NCI-H2196 treated with DMSO at 0.1 percent for 48 hours (cell line): Measurements from ENCODE around the gene DUSP10.

Experiments
- DNase-seq: peaks from one replicate; lab custom pipeline; 2025; ENCODE audit not compliant: unreplicated experiment; lab: John Stamatoyannopoulos, UW

Gene DUSP10

DNA sequence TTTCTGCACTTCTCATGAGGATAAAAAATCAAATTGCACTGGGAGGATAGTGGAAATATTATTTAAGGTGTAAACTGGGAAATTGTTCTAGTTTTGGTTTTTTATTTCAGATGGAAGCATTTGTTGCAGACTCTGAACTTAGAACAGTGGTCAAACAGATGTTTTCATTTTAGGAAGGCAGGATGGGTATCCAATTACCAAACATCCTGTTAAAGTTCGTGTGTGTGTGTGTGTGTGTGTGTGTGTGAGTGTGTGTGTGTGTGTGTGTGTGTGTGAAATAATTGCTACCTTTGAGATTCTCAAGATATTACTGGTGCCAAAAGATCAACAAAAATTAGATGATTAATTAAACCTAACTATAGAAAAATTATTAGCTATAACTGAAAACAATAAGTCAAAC lies 24.3 kb upstream of the DUSP10 start:
- no peak for DNase-seq

DNA sequence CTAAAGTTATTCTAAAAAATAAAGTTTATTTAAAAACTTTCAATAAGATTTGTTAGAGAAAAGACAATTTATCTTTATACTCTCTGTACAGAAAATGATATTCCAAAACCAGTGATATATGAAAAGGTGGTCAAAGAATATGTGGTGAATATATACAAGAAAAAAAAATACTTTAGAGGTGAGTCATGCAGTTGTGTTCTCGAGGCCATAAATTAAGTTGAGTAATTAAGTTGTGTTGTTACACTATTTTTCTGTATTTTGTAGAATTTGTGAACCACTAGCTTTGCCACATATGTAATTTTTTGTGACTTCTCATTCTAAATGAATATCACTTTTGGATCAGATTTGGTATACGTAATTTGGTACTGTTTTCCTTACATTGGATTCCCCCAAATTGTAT lies 23.6 kb upstream of the DUSP10 start:
- no peak for DNase-seq

DNA sequence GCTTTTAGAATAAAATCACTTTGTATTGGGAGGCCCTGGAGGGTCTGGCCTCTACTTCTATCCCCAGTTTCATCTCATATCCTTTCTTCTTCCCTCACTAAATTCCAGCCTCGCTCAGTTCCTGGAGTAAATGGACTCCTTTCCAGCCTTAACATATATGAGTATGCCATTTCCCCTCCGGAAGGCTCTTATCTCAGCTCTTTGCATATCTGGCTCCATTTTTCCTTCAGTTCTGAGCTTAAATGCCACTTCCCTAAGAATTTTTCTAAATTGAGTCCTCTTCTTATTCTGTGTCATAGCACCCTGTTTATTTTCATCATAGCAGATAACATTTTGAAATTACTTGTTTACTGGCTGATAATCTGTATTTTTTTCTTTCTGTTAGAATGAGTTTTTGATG lies 20.2 kb upstream of the DUSP10 start:
- DNase-seq: no peak

DNA sequence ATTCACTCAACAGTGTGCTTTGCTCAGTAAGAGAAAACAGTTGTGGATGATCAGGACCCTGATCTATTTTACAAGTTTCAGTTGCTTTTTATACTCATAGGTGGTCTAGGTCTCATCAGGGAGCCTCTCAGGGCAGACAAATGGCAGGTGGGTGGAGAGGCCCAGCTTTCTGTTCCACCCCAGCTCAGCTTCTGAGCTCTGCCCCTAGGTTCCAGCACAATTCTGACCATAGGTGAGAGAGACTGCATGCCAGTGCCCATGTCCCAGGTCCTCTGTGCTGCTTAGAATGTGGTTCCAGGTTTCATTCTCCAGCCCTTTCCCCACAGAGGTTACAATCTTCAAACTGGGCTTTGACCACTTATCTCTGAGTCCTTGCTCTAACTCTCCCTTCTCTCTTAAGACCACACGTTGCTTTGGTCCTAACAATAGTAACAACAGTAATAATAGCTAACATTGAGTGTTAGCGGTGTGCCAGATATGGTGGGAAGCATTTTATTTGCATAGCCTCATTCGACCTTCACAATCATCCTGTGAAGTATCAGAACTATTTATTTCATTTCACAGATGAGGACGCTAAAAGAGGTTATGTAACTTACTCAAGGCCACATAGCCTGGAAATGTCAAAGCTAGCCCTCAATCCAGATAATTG lies 19.6 kb upstream of the DUSP10 start:
- DNase-seq: no peak

DNA sequence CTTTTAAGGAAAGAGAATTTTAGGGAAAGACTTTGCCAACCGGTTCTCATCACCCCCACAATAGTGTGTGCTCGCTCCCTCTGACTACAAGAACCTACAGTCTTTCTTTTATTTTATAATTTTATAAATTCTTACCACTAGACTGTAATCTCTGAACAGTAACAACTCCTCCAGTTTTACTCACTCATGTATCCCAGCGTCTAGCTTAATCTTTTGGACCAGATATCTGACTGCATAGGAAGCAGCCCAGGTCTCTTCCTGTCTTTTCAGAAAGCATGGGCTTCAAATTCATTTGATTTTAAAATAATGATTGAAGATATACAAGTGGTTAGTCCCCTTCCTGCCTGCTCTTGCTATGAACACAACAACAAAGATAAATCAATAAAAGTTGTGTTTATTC lies 19.0 kb upstream of the DUSP10 start:
- DNase-seq: no peak

DNA sequence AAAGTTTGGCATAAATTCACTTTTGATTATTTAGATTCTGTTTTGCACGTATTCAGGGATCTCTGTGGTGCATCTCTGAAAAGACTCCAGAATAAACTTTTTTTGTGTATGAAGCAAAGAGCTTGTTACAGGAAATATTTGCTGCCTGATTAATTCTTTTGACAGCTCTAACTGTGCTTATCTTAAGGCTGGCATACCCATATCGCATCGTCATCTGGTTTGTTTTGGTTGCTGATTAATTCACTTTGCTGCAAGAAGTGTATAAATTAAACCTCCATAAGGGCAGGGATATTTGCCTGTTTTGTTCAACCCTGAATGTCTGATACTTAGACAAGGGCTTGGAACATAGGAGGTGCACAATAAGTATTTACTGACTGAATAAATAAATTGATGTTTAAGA lies 17.5 kb upstream of the DUSP10 start:
- no peak for DNase-seq

DNA sequence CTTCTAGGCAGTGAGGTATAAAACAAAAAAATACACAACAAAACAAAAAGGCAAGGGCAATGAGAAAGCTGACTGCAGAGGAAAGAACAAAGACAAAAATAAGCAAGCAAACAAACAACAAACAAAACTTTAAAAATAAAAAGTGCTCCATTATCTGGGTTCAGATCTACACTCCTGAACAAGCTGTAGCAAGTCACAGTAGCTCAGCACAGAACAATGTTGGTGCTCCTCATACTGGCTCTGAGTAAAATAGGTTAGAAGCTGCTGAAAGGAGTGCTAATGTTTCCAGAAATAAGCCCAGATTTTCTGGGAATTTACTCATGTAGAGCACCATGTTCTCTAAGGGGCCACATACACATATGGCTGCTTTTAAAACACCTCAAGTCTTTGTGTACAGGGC lies 16.6 kb upstream of the DUSP10 start:
- no peak for DNase-seq

DNA sequence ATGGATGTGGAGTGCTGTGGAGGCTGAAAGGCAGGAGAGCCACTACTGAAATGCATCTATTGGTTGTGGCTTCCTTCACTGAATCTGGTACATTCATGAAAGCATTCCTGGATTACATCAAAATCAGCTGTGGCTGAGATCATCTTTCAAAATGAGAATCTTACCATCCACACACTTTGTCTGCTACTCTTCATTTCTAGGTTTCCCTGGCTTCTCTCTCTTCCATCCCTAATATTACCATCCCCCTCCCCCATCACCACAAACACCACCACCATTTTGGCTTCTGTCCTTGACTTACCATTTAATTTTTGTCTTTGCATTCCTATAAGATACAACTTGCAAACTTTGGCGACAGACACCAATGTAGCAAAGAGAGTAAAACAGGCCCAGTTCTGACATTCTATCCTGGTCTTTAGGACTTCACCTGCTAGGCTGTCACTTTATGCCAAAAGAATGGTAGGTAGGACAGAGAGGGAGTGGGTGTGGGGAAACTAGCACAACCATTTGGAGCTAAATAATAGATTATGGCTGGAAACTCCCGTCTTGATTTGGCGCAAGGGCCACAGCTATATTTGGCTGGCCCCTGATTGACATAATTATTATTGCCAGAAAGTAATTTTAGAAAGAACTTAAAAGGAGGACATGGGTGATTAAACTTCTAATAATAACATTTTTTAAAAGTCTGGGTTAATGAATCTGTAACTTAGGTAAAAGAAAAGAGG lies 15.1 kb upstream of the DUSP10 start:
- no peak for DNase-seq

DNA sequence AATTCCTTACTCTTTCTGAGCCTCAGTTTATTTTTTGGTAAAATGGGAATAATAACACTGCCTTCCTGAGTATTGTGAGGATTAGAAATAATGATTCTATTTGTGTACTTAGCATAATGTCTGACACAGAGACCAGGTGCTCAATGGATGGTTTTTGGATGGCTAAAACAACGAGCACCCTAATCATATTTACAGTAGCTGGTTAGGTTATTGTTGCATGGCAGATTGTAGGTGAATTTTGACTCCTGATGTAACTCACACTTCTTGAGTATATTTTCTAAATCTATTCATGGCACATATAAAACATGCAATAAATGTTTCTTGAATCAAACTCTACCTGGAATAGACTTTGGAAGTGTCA lies 11.9 kb upstream of the DUSP10 start:
- DNase-seq: no peak

DNA sequence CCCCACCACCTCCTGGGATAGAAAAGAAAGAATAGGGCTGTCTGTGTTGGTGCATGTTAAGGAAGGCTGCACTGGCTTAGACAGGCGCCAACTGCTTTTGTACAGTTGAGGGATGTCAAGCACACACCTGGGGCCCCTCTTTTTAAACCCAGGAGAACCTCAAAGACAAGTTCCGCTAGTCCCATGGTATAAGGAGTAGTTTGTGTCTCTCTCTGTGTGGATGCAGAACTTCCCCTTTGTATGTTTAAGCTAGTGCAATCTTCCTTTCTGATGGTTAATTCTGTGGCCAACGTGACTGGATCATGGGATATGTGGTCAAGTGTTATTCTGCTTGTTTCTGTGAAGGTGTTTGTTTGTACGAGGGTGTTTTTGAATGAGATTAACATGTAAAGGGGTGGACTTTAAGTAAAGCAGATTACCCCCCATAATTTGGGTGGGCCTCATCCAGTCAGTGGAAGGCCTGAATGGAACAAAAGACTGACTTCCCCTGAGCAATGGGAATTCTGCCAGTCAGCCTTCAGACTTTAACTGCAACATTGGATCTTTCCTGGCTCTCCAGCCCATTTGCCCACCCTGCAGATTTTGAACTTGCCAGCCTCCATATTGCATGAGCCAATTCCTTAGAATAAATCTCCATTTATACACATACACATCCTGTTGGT lies 9.5 kb upstream of the DUSP10 start:
- no peak for DNase-seq

DNA sequence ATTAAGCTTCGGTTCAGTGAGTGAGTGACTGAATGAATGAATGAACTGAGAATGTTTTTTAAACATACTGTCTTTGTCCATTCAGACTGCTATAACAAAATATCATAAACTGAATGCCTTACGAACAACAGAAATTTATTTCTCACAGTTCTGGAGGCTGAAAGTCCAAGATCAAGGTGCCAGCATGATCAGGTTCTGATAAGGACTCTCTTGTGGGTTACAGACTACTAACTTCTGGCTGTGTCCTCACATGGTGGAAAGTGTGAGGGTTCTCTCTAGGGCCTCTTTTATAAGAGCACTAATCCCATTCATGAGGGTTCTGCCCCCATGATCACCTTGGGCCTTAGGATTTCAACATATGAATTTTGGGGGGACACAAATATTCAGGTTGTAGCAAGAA lies 7.1 kb upstream of the DUSP10 start:
- no peak for DNase-seq

DNA sequence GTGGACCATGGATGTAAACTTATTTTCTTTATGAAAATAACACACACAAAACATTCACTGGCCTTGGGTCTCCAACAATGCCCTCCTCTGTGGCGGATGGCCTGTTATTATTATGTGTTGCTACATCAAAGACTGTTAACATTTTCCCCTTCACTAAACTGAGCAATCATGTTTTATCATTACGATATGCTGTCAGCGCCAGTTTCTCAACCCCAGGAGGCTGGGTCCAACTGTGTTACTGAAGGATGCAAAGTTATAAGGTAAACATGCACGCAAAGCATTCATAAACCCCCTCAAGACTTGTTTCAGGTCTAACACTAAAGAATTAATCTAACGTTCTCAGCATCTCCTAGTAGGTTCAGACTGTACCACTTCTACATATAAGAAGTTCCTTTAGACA lies 6.0 kb upstream of the DUSP10 start:
- no peak for DNase-seq

DNA sequence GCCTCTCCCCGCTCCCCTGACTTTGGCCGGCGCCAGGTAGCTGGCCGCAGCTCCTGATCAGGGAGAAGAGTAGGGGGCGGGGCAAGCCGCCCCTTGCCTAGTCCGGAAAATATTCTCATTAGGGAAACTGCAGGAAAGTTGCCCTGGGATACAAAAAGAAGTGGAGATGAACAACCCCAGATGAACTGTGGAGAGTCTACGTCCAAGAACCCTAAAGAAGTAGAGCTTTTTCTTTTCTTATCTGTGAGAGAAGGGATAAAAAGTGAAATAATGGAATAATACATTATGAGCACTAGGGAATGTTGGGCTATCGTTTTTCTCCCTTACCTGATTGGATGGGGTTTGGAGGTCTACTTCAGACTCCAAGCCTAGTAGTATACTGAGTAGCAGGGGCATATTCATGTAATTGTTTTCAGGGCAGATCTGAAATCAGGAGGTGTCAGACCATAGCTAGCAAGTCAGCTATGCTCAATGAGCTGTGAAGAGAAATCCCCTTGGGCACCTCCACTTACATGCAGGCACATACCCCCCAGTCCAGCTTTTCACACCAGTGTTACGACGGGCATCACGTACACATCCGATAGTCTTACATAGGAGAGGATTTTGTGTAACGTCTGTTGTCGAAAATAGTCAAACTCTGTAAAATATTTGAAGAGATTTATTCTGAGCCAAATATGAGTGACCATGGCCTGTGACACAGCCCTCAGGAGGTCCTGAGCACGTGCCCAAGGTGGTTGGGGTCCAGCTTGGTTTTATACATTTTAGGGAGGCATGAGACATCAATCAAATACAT lies 1.7 kb upstream of the DUSP10 start:
- no peak for DNase-seq

DNA sequence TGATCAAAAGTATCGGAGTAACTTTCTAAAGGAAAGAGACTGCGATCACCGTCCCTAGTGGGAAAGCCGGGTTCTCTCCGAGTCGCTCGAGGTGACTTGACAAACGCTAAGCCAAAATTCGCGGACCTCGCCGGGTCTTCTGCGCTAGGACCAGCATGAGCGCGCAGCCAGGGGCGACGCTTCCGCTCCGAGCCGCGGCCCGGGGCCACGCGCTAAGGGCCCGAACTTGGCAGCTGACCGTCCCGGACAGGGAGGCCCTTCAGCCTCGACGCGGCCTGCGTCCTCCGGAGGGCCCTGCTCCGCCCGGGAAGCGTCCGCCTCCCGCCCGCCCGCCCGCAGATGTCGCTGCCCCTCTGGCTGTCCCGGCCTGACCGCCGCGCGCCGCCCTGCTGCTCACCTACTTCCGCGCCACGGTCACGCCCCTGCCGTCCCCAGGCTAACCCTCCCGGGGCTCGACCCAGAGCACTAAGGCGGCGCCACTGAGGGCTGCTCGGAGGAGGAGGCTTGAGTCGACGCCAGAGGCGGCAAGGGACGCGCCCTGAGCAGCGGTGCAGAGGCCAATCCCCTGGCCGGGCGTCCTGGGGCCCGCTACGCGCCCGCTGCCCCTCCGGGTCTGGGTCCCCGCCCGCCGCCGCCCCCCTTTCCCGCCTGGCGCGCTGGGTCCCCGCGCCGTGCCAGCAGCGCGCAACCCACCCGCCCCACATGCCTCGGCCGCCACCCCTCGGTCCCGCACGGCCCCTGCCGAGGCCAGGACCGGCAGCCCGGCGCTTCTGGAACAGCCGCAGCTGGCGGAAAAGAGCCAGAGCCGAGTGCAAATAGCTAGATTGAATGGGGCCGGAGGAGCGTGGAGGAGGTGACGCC lies 896 bp upstream of the DUSP10 start:
- peak; percentile 85 for DNase-seq

DNA sequence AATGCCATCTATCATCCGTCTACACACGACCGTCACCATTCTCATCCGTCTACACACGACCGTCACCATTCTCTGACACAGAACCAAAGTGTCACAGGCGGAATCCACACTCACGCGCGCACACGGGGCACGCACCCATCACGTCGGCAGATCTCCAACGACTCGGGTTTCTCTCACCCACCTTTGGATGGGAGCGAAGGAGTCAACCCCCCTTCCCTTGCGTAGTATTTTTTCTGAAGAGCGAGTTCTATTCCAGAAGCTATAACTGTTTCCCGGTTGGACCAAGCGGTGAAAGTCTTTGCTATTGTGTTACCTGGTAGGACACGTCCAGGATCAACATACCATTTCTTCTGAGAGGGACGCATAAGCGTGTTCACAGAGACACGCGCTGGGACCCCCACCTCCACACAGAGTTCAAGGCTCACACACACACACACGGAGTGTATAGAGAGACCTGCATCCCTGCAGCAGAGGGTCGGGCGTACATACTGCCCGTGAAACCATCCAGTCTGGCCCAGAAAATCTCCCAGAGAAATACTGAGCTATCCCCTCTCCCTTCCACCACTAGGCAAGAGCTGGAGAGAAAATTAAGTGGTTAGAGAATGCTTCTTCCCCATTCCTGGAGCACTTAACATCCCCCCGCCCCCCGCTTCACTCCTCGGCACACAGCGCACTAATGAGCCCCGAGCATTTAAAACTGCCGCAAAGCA lies 741 bp downstream of the DUSP10 start:
- no peak for DNase-seq

DNA sequence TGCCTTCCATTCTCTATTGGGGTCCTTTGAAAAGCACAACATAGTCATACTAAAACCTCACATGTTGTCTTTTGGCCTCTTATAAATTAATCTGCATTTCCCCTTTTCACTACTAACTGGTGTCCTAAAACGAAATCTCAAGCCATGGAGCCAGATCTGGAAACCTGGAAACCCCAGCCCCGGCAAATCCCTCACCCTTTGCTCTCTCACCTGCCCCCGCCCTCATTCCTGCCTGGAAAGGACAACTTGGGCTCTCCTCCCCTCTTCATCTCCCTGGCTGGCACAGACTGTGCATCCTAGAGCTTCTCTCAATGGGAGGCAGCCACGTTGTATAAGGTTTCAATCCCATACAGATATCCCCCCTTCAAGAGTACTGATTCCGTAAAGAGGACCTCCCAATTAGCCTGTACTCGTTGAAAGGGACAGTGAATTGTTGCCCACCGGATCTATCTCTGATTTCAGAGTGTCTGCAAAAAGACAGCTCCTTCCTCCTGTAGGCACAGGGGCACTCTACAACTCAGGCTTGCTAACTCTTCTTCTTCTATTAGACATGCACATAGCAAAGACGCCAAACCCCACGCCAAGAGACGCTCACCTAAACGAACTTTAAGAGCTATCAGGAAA lies 1.4 kb downstream of the DUSP10 start:
- no peak for DNase-seq

DNA sequence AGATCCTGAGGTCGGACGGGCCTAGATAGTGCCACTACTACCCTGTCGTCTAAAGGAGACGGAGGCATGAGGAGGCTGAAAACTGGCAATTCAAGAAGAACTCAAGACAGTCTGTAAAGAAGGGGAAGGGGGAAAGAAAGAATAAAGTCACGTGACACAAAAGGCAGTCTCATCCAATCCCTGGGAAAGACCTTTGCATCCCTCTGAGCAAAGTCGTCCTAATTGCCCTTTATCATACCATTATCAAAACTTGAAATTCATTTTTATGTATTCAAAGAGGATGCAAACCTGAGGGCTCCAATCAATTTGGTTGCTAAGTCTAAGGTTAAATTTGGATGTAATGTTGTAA lies 2.2 kb downstream of the DUSP10 start:
- DNase-seq: no peak

DNA sequence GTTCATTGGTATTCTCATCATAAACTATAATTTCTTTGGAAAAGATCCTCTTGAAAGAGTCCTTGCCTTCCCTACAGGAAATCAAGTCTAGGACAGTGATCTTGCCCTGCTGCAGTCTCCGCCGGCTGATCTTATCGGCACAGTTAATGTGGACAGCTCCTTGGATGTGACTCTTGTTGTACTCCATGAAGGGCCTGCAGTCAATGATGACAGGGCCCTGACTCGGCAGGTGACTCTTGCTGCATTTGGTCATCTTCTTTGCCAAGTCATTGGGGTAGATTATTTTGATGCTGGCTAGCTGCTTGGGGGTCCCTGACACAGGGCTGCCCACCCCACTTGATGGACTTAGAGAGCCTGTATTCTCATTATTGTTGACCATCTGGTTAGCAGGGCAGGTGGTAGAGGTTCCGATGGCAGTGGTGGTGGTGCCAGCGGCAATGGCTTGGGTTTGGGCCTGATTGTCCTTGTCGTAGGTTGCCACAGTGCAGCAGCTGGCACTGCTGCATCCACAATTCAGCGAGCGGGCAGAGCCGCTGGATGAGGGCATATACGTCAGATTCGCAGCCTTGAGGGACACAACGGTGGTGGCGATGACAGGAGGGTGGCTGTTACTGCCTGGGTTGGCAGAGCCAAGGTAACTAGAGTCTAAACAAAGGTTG lies 2.7 kb downstream of the DUSP10 start:
- no peak for DNase-seq

DNA sequence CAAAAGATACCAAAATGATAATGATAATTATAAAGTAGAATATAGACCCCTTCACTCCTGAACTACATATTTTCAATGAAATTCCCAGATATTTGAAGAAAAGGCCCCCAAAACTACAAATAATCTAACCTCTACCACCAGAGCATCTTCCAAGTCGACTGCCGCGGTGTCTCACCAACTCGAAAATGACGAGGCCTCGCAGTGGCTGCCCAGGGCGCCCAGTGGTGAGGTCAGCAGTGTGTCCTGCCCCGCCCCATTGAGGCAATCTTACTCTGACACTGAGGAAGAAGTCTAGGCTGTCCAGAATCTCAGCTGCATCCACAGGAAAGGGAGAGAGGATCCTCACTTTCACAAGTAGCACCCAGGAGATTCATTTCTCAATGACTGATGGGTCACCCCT lies 5.2 kb downstream of the DUSP10 start:
- DNase-seq: no peak
